Prostate gland (tissue), 2 donors: ENCODE data around the gene KDM6A. TPM values are rescaled to one million over a fixed set of nuclear protein-coding genes. Genes with fewer than 3 reads are reported as not detected.
"Not testable (repeated sequence)": the region's sequence is repeated elsewhere in the genome, so short reads cannot be mapped to it uniquely, and the experiment has no call there.

Source experiments
- DNase-seq: peaks from one replicate; pipeline ENCODE4 v3.0.0-alpha.2; 2019; ENCODE audit warnings: low spot score
- H3K27ac ChIP-seq, 2 donors: fragments of 200-600 bp; sonication (generic); 2 replicates each; pipeline ENCODE4 v1.5.1; 2017 to 2019
- H3K27me3 ChIP-seq: fragments of 200-600 bp; sonication (generic); replicated peaks from 2 replicates; pipeline ENCODE4 v1.5.1; 2019; ENCODE audit not compliant: insufficient read depth
- H3K36me3 ChIP-seq, 2 donors: fragments of 200-600 bp; sonication (generic); 1 replicate in 1 of 2; 2 replicates in 1 of 2; pipeline versions ENCODE4 v1.5.1 to v1.8.1; 2017 to 2019
- H3K4me1 ChIP-seq: fragments of 200-600 bp; sonication (generic); replicated peaks from 2 replicates; pipeline ENCODE4 v1.5.1; 2019
- H3K4me3 ChIP-seq, 2 donors: fragments of 200-600 bp; sonication (generic); 2 replicates each; pipeline ENCODE4 v1.5.1; 2017 to 2019
- H3K9me3 ChIP-seq: fragments of 200-600 bp; sonication (generic); 2 replicates; pipeline ENCODE4 v1.5.1; 2017
- POLR2A ChIP-seq: fragments of 450-650 bp; IDR thresholded peaks from one replicate; pipeline ENCODE4 v1.6.1; 2016; ENCODE audit warnings: antibody characterized with exemption, mild to moderate bottlenecking
- POLR2AphosphoS5 ChIP-seq: sonication (generic); formaldehyde crosslinking; IDR thresholded peaks from one replicate; pipeline ENCODE4 v1.6.1; 2017; ENCODE audit warnings: antibody characterized with exemption
- WGBS: methylation state at CpG from one replicate; pipeline ENCODE4 v1.1.5; 2018; 5-methylcytosine and 5-hydroxymethylcytosine counted together
- intact Hi-C: fragments of 100-400 bp; cut with DNase I; formaldehyde crosslinking; loops from one replicate; pipeline ENCODE4 v1.14.2; 2022
- total RNA-seq, 2 donors: library from RNA; depleted of rRNA; stranded (reverse); fragments of >200 nt; gene quantifications; one replicate each; pipeline ENCODE4 v1.1.0, GENCODE V29; 2016
- TF ChIP-seq, protein P1 (sequence below), 4 experiments: fragments of 200-600 bp in 2 of 4; fragments of 450-650 bp in 2 of 4; sonication (generic) in 2 of 4; IDR thresholded peaks; 1 replicate in 3 of 4; 2 replicates in 1 of 4; pipeline ENCODE4 v1.5.1; 2016 to 2019; ENCODE audit warnings: antibody characterized with exemption in 4 of 4, mild to moderate bottlenecking in 2 of 4, moderate library complexity in 2 of 4

Gene KDM6A
- total RNA-seq, 2 donors from 2014 or later, result 30.1 to 45.1 TPM

DNA sequence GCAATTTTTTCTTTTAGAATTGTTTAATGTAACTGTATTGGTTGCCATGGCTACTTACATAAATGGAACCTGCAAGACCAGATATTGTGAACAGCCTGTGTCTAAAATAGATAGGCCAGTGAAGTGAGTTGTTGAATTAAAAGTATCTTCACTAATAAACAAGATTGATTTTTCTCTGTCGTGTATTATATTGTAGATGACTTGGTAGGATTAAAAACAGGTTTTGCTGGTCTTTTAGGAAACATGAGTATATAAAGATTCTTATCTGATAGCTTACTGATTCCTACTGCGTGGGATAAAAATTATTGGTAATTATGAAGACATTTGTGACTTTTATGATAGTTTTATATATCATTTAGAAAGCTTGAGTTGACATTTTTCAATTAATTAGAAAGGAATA, 162.1 kb downstream of the KDM6A start:
- 15% methylated on average over 2 of the region's 2 CpGs for WGBS
- intact Hi-C loops, result no loop called here
- no peaks in the 10 kb centered on the region for H3K36me3 ChIP-seq
- H3K9me3 ChIP-seq, result no peaks in the 10 kb centered on the region
- DNase-seq, result no peak
- TF ChIP-seq, protein P1, sequence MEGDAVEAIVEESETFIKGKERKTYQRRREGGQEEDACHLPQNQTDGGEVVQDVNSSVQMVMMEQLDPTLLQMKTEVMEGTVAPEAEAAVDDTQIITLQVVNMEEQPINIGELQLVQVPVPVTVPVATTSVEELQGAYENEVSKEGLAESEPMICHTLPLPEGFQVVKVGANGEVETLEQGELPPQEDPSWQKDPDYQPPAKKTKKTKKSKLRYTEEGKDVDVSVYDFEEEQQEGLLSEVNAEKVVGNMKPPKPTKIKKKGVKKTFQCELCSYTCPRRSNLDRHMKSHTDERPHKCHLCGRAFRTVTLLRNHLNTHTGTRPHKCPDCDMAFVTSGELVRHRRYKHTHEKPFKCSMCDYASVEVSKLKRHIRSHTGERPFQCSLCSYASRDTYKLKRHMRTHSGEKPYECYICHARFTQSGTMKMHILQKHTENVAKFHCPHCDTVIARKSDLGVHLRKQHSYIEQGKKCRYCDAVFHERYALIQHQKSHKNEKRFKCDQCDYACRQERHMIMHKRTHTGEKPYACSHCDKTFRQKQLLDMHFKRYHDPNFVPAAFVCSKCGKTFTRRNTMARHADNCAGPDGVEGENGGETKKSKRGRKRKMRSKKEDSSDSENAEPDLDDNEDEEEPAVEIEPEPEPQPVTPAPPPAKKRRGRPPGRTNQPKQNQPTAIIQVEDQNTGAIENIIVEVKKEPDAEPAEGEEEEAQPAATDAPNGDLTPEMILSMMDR (IDR thresholded peaks at IDR 0.05), result no peak
- no peak for TF ChIP-seq POLR2A
- no peak for TF ChIP-seq POLR2AphosphoS5
- no peak overlapping the region for H3K4me3 ChIP-seq
- no peaks in the 10 kb centered on the region for H3K27me3 ChIP-seq
- H3K4me1 ChIP-seq, result no peaks in the 10 kb centered on the region
- no peak overlapping the region for H3K27ac ChIP-seq

DNA sequence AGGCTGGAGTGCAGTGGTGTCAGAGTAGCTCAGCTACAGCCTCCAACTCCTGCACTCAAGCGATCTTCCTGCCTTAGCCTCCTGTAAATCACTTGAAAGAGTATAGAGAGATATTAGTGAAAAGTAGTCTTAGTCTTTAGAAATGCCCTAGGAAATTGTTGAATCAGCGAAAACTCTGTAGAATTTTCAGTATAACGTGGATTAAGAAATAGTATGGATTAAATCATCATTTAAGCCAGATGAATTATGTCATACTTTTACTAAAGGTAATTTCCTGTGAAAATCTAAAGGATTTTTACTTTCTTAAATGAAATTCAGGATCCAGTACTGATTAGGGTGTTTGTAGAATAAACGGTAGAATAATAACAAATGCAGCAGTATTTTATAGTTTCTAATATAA, 163.2 kb downstream of the KDM6A start:
- WGBS, result 98% methylated on average over 4 of the region's 4 CpGs
- no peaks in the 10 kb centered on the region for H3K4me1 ChIP-seq
- H3K27me3 ChIP-seq, result no peaks in the 10 kb centered on the region
- H3K36me3 ChIP-seq, result no peaks in the 10 kb centered on the region
- H3K4me3 ChIP-seq, result no peak overlapping the region
- intact Hi-C loops, result no loop called here
- TF ChIP-seq, protein P1 (IDR thresholded peaks at IDR 0.05), result no peak
- TF ChIP-seq POLR2A (no peak), POLR2AphosphoS5 (no peak)
- H3K27ac ChIP-seq, result no peak overlapping the region
- no peaks in the 10 kb centered on the region for H3K9me3 ChIP-seq
- no peak for DNase-seq

DNA sequence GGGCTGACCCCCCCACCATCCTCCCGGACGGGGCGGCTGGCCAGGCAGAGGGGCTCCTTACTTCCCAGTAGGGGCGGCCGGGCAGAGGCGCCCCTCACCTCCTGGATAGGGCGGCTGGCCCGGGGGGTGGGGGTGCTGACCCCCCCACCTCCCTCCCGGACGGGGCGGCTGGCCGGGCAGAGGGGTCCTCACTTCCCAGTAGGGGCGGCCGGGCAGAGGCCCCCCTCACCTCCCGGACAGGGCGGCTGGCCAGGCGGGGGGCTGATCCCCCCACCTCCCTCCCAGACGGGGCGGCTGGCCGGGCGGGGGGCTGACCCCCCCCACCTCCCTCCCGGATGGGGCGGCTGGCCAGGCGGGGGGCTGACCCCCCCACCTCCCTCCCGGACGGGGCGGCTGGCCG, 167.1 kb downstream of the KDM6A start:
- H3K27me3 ChIP-seq, H3K9me3 ChIP-seq, H3K36me3 ChIP-seq, H3K4me3 ChIP-seq, DNase-seq, intact Hi-C loops, H3K27ac ChIP-seq, H3K4me1 ChIP-seq: not testable (repeated sequence)
- WGBS, result no CpG with 5 or more reads among the region's 28 CpGs

DNA sequence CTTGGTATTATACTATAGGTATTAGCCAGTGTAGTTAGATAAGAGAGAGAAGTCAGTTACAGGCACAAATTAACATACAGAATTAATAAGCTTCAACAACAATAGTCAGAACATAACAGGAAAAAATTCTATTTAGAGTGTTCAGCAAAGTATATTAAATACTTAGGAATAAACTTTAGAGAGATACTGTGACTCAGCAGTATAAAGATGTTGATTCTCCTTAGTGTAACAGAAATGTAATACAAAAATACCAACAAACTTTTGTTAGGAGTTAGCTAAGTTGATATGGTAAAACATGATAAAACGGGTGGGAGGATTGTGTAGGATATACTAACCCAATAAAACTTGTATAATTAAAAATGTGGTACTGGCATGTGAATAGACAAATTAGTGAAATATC, 173.4 kb downstream of the KDM6A start:
- Histone ChIP-seq H3K27me3 (no peaks in the 10 kb centered on the region), H3K27ac (no peak overlapping the region), H3K4me3 (no peak overlapping the region), H3K36me3 (no peaks in the 10 kb centered on the region), H3K9me3 (no peaks in the 10 kb centered on the region), H3K4me1 (no peaks in the 10 kb centered on the region)
- TF ChIP-seq, protein P1 (IDR thresholded peaks at IDR 0.05), result no peak
- TF ChIP-seq POLR2A (no peak), POLR2AphosphoS5 (no peak)
- DNase-seq, result no peak
- intact Hi-C loops, result no loop called here
- WGBS, result 72% methylated on average over 1 of the region's 1 CpG

DNA sequence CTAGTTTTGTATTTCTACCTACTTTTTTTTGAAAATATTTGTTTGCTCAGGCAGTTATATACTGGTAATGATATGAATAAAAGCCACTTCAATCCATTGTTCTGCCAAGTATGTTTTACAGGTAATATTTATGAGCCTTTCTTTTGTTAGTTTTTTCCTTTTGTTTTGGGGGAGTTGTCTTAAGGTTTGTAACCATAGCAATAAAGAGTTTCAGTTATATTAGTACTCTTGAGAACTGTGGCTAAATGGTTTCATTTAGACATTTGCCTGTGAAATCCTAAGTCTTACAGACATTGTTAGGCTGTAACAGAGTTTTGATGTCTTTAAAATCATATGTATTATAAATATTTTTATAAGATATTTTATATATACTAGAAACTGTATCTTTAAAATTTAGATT, 177.6 kb downstream of the KDM6A start:
- Histone ChIP-seq H3K36me3 (no peaks in the 10 kb centered on the region), H3K4me3 (no peak overlapping the region), H3K27me3 (no peaks in the 10 kb centered on the region), H3K27ac (no peak overlapping the region), H3K9me3 (no peaks in the 10 kb centered on the region), H3K4me1 (no peaks in the 10 kb centered on the region)
- DNase-seq, result no peak
- intact Hi-C loops, result no loop called here
- TF ChIP-seq, protein P1 (IDR thresholded peaks at IDR 0.05), result no peak
- no peak for TF ChIP-seq POLR2AphosphoS5
- TF ChIP-seq POLR2A, result no peak
